Brain microvascular endothelial cell (primary cell): ENCODE measurements around the gene SCG5.

Experiments
- DNase-seq: peaks from one replicate; pipeline ENCODE4 v3.0.0-alpha.2; 2020
- H3K27ac ChIP-seq: fragments of 250-450 bp; sonication (Bioruptor Pico); 2 replicates; pipeline ENCODE4 v1.5.1; 2020; ENCODE audit warnings: mild to moderate bottlenecking, moderate library complexity
- H3K27me3 ChIP-seq: fragments of 250-450 bp; sonication (Bioruptor Pico); replicated peaks from 2 replicates; pipeline ENCODE4 v1.5.1; 2020; ENCODE audit warnings: mild to moderate bottlenecking
- H3K36me3 ChIP-seq: fragments of 250-450 bp; sonication (Bioruptor Pico); replicated peaks from 2 replicates; pipeline ENCODE4 v1.5.1; 2020; ENCODE audit warnings: mild to moderate bottlenecking
- H3K4me3 ChIP-seq: 2 replicates; pipeline ENCODE4 v1.5.1; 2011; ENCODE audit warnings: low read depth, mild to moderate bottlenecking, control low read depth, low read length, moderate library complexity
- CTCF ChIP-seq: IDR thresholded peaks from 2 replicates; pipeline ENCODE4 v1.5.1; 2011; ENCODE audit warnings: low read depth, mild to moderate bottlenecking, moderate library complexity, low read length, control low read depth, inconsistent platforms; ENCODE audit errors: missing control alignments
- in situ Hi-C: cut with HindIII; loops from 2 replicates; pipeline ENCODE4 v1.10.0; 2017; ENCODE audit warnings: low sequenced_read_pairs, low pct_ligation_motif_present

The SCG5 gene

DNA sequence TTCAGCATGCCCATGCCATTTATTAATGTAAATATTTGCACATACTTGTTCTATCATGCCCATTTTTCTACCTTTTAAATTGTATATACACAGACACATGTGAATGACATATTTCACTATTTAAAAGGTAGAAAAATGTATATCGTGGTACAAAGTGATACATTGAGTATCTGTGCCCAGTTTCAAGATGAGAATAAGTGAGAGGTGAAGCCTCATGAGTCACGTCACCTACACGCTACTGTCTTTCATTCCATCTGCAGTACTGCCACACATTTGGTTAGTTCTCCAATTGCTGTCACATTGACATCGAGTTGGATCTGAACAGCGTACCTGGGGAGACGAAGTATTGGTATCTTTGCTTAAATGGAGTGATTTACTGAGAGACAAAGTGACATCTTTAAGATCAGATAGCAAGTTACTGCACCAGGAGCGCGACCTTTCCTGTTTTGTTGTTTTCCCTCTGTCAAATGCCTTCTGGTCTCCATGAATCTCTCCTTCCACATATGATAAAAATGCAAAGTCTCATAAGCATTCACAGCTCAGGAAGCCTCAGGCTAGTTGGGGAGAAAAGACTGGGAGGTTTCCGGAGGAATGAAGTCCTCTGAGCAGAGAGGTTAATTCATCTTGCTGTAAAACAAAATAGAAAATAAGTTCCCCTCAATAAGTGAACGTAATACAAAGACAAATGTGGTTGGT, 88.3 kb downstream of the SCG5 start:
- in situ Hi-C loops = no loop called here
- H3K36me3 ChIP-seq = peaks cover 40% of the 10 kb centered on the region
- TF ChIP-seq CTCF = no peak

GRCh38 chr15:32730677-32731654, 89.5 kb downstream of the SCG5 start:
- H3K27ac ChIP-seq = no peak overlapping the region
- no peak overlapping the region for H3K4me3 ChIP-seq
- no peak for TF ChIP-seq CTCF
- in situ Hi-C loops = no loop called here
- H3K36me3 ChIP-seq = peaks cover 41% of the 10 kb centered on the region
- no peak for DNase-seq
- H3K27me3 ChIP-seq = no peaks in the 10 kb centered on the region

More for the DNA sequence above, 88.3 kb downstream of the SCG5 start:
- H3K27me3 ChIP-seq = no peaks in the 10 kb centered on the region
- no peak overlapping the region for H3K27ac ChIP-seq
- DNase-seq = no peak
- H3K4me3 ChIP-seq = no peak overlapping the region

- no peak overlapping the region for H3K27ac ChIP-seq
- H3K27me3 ChIP-seq = no peaks in the 10 kb centered on the region
- in situ Hi-C loops = no loop called here
- TF ChIP-seq CTCF = no peak
- DNase-seq = no peak
- H3K36me3 ChIP-seq = peaks cover 41% of the 10 kb centered on the region
- H3K4me3 ChIP-seq = no peak overlapping the region
These were observed 91.2 kb downstream of the SCG5 start for GRCh38 chr15:32732574-32733157.

DNA sequence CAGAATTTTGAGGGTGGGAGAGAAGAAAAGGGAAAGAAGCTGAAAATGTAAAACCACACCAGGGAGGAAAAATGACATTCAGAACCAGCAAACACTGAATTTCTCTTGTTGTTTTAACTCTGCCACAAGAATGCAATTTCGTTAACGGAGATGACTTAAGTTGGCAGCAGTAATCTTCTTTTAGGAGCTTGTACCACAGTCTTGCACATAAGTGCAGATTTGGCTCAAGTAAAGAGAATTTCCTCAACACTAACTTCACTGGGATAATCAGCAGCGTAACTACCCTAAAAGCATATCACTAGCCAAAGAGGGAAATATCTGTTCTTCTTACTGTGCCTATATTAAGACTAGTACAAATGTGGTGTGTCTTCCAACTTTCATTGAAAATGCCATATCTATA, 91.8 kb downstream of the SCG5 start:
- no peaks in the 10 kb centered on the region for H3K27me3 ChIP-seq
- no peak overlapping the region for H3K4me3 ChIP-seq
- in situ Hi-C loops = no loop called here
- H3K36me3 ChIP-seq = peaks cover 41% of the 10 kb centered on the region
- TF ChIP-seq CTCF = no peak
- DNase-seq = no peak
- H3K27ac ChIP-seq = no peak overlapping the region

GRCh38 chr15:32735989-32736700, 94.6 kb downstream of the SCG5 start:
- Histone ChIP-seq H3K27me3 (no peaks in the 10 kb centered on the region), H3K27ac (no peak overlapping the region), H3K4me3 (no peak overlapping the region), H3K36me3 (peaks cover 32% of the 10 kb centered on the region)
- no peak for TF ChIP-seq CTCF
- in situ Hi-C loops = no loop called here
- DNase-seq = no peak
